Prostate gland (tissue), 2 donors: ENCODE measurements around the gene MAGEA1. TPM values are rescaled to one million over a fixed set of nuclear protein-coding genes. Genes with fewer than 3 reads are reported as not detected.
"Not testable (repeated sequence)": the region's sequence is repeated elsewhere in the genome, so short reads cannot be mapped to it uniquely, and the experiment has no call there.

ENCODE experiments used
- DNase-seq: peaks from one replicate; pipeline ENCODE4 v3.0.0-alpha.2; 2019; ENCODE audit warnings: low spot score
- H3K27ac ChIP-seq, 2 donors: fragments of 200-600 bp; sonication (generic); 2 replicates each; pipeline ENCODE4 v1.5.1; 2017 to 2019
- H3K27me3 ChIP-seq: fragments of 200-600 bp; sonication (generic); replicated peaks from 2 replicates; pipeline ENCODE4 v1.5.1; 2019; ENCODE audit not compliant: insufficient read depth
- H3K36me3 ChIP-seq, 2 donors: fragments of 200-600 bp; sonication (generic); 1 replicate in 1 of 2; 2 replicates in 1 of 2; pipeline versions ENCODE4 v1.5.1 to v1.8.1; 2017 to 2019
- H3K4me1 ChIP-seq: fragments of 200-600 bp; sonication (generic); replicated peaks from 2 replicates; pipeline ENCODE4 v1.5.1; 2019
- H3K4me3 ChIP-seq, 2 donors: fragments of 200-600 bp; sonication (generic); 2 replicates each; pipeline ENCODE4 v1.5.1; 2017 to 2019
- H3K9me3 ChIP-seq: fragments of 200-600 bp; sonication (generic); 2 replicates; pipeline ENCODE4 v1.5.1; 2017
- CTCF ChIP-seq, 4 experiments: fragments of 200-600 bp in 2 of 4; fragments of 450-650 bp in 2 of 4; sonication (generic) in 2 of 4; IDR thresholded peaks; 1 replicate in 3 of 4; 2 replicates in 1 of 4; pipeline ENCODE4 v1.5.1; 2016 to 2019; ENCODE audit warnings: antibody characterized with exemption in 4 of 4, mild to moderate bottlenecking in 2 of 4, moderate library complexity in 2 of 4
- POLR2A ChIP-seq: fragments of 450-650 bp; IDR thresholded peaks from one replicate; pipeline ENCODE4 v1.6.1; 2016; ENCODE audit warnings: antibody characterized with exemption, mild to moderate bottlenecking
- POLR2AphosphoS5 ChIP-seq: sonication (generic); formaldehyde crosslinking; IDR thresholded peaks from one replicate; pipeline ENCODE4 v1.6.1; 2017; ENCODE audit warnings: antibody characterized with exemption
- WGBS: methylation state at CpG from one replicate; pipeline ENCODE4 v1.1.5; 2018; 5-methylcytosine and 5-hydroxymethylcytosine counted together
- intact Hi-C: fragments of 100-400 bp; cut with DNase I; formaldehyde crosslinking; loops from one replicate; pipeline ENCODE4 v1.14.2; 2022
- total RNA-seq, 2 donors: library from RNA; depleted of rRNA; stranded (reverse); fragments of >200 nt; gene quantifications; one replicate each; pipeline ENCODE4 v1.1.0, GENCODE V29; 2016

The MAGEA1 gene
- 1 to 10 TPM in 1 of 2 donors, not detected in 1; 5.4 TPM for total RNA-seq

DNA sequence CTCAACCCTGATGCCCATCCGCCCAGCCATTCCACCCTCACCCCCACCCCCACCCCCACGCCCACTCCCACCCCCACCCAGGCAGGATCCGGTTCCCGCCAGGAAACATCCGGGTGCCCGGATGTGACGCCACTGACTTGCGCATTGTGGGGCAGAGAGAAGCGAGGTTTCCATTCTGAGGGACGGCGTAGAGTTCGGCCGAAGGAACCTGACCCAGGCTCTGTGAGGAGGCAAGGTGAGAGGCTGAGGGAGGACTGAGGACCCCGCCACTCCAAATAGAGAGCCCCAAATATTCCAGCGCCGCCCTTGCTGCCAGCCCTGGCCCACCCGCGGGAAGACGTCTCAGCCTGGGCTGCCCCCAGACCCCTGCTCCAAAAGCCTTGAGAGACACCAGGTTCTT, at the start of gene MAGEA1:
TSS of gene MAGEA1 (plus strand) at position 154 of the 400 bp plus-strand sequence. CDS start 3,106 bp downstream, outside the sequence.
- H3K27me3 ChIP-seq, result no peaks in the 10 kb centered on the region
- H3K36me3 ChIP-seq, result no peaks in the 10 kb centered on the region
- no peak within 1 kb of the TSS for H3K4me3 ChIP-seq
- H3K27ac ChIP-seq, result no peak within 1 kb of the TSS
- intact Hi-C loops, result no loop called here
- WGBS, result 93% methylated on average over 13 of the region's 19 CpGs
- H3K4me1 ChIP-seq, result no peaks in the 10 kb centered on the region
- DNase-seq, result no peak
- no peaks in the 10 kb centered on the region for H3K9me3 ChIP-seq
- no peak for TF ChIP-seq CTCF (IDR thresholded peaks at IDR 0.05)
- no peak for TF ChIP-seq POLR2A
- no peak for TF ChIP-seq POLR2AphosphoS5

DNA sequence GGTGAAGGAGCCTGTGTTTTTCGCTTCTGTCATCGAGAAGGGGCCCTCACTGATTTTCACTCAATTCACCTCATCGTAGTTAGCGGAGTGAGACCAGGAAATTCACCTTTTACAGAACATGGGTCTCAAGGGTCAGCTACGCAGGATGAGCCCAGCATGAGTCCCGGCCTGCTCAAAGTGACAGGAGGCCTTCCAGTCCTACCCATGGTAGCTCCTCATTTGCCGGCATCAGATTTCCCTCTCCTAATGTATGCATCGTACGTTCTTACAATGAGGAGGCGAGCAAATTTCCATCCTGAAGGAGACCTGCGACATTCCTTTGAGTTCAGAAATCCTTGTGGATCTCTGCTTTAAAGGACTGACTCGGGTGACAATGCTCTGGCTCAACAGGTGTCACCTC, 46.2 kb upstream of the MAGEA1 start:
- H3K36me3 ChIP-seq, H3K4me1 ChIP-seq, H3K9me3 ChIP-seq, H3K27me3 ChIP-seq, DNase-seq, H3K27ac ChIP-seq, H3K4me3 ChIP-seq, intact Hi-C loops: not testable (repeated sequence)
- WGBS, result no CpG with 5 or more reads among the region's 12 CpGs

- no CpG with 5 or more reads among the region's 4 CpGs for WGBS
Observed at GRCh38 chrX:153139074-153139473, 40.0 kb upstream of the MAGEA1 start.

GRCh38 chrX:153146288-153146687, 32.8 kb upstream of the MAGEA1 start:
- H3K4me3 ChIP-seq, H3K27me3 ChIP-seq, DNase-seq, H3K36me3 ChIP-seq, intact Hi-C loops, H3K9me3 ChIP-seq, H3K27ac ChIP-seq, H3K4me1 ChIP-seq: not testable (repeated sequence)
- WGBS, result no CpG with 5 or more reads among the region's 7 CpGs

More at GRCh38 chrX:153139074-153139473, 40.0 kb upstream of the MAGEA1 start:
- H3K27ac ChIP-seq, intact Hi-C loops, H3K36me3 ChIP-seq, H3K4me3 ChIP-seq, H3K27me3 ChIP-seq, DNase-seq, H3K9me3 ChIP-seq, H3K4me1 ChIP-seq: not testable (repeated sequence)

- Histone ChIP-seq H3K27me3 (no peaks in the 10 kb centered on the region), H3K36me3 (no peaks in the 10 kb centered on the region), H3K27ac (no peak overlapping the region), H3K4me1 (no peaks in the 10 kb centered on the region), H3K9me3 (no peaks in the 10 kb centered on the region), H3K4me3 (no peak overlapping the region)
- 56% methylated on average over 3 of the region's 3 CpGs for WGBS
- TF ChIP-seq POLR2AphosphoS5, result no peak
- TF ChIP-seq POLR2A, result no peak
- TF ChIP-seq CTCF (IDR thresholded peaks at IDR 0.05), result no peak
- no peak for DNase-seq
- intact Hi-C loops, result no loop called here
Observed at GRCh38 chrX:153153516-153153915, 25.6 kb upstream of the MAGEA1 start.

DNA sequence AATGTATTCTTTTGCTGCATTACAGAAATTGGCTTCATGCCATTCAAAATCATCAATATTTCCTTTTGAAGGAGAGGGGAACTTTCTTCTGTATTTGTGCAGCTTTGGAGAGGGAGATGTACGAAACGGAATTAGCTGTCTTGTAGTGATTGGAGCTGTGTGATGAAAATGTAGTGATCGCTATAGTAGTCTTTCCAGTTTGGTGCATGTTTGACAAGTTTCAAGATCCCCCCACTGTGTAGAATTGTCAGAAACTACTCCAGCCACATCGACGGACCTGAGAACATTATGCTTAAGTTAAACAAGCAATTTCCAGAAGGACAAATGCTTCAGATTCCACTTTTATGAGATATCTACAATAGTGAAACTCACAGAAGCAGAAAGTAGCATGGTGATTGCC, 21.6 kb upstream of the MAGEA1 start:
- TF ChIP-seq CTCF (IDR thresholded peaks at IDR 0.05) (no peak), POLR2A (no peak), POLR2AphosphoS5 (no peak)
- H3K27ac ChIP-seq, result no peak overlapping the region
- no peaks in the 10 kb centered on the region for H3K36me3 ChIP-seq
- no peak for DNase-seq
- intact Hi-C loops, result no loop called here
- H3K4me3 ChIP-seq, result no peak overlapping the region
- 34% methylated on average over 5 of the region's 5 CpGs for WGBS
- no peaks in the 10 kb centered on the region for H3K4me1 ChIP-seq
- no peaks in the 10 kb centered on the region for H3K27me3 ChIP-seq
- H3K9me3 ChIP-seq, result no peaks in the 10 kb centered on the region
